HG03469 (cell line): Measurements from ENCODE around the gene MRGPRG.

Experiments
- ATAC-seq: cut with Tn5 transposase; IDR thresholded peaks from one replicate; pipeline ENCODE4 v1.9.1; 2021; ENCODE audit warnings: mild to moderate bottlenecking, moderate library complexity, moderate number of reproducible peaks; ENCODE audit not compliant: unreplicated experiment

MRGPRG gene

DNA sequence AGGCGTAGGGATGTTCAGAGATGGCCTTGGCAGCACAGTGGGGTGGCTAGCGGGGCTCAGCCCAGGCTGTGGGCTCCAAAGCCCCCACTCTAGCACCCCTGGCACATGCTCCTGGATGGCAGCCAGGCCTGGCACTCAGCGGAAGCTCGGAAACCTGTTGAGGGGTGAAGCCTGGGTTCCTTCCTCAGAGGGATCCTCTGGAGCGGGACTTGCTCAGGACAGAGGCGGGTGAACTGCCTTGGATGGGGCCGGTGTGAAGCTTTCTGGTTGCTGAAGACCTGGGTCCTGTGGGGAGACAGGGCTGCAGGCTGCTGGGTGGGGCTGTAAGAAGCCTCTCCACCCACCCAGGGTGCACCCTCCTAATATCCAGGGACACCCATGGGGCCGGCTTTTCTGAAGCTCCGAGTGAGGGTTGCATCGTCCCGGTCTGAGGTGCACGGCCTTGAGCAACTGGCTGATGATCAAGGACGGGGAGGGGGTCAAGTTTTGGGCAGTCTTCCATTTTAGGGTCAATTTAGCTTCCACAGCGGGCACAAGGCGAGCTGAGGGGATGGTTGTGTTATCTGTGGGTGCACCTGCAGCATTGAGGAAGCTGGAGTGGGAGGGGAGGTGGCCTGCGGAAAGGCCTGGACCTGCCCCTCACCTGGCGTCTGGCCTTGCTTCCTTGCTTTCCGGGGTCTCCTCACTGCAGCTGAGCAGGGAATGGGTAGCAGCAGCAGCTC lies 8.4 kb upstream of the MRGPRG start:
- ATAC-seq = no peak

DNA sequence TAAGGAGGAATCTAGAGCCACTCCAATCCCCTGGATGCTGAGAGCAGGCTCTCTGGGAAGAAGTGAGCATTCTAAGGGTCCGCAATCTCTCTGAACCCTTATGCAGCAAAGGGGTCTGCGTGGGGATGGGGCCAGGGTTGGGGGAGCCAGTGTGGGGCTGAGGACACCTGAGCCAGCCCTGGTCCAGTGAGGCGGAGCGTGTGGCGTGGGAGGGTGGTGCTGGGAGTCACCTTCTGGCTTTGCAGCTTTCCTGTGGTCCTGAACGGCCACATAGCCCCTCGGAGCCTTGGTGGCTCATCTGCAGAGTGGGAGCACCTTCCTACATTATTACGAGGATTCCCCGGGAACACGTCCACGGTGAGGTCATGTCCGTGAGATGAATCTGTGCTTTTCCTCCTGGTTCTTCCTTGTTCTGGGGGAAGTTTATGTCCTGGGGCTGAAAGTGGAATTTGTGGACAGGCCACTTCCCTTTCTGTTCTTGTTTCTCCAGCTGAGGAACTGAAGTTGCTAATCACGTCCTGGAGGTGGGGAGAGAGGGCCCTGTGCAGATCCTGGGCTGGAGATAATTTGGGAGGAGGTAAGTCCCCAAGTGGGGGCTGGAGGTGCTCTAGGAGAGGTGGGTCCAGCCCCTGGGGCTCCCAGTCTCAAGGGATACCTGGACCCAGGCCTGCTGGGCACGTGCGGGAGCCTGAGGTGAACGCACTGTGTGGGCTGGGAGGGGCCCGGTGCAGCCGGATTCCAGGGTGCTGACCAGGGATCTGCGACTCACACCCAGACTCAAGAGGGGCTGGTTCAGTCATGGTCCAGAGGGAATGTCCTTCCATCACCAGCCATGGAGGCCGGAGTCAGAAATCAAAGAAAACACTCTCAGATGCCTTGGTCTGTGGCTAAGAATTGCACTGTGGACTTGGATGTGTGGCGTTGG lies 7.5 kb upstream of the MRGPRG start:
- no peak for ATAC-seq

DNA sequence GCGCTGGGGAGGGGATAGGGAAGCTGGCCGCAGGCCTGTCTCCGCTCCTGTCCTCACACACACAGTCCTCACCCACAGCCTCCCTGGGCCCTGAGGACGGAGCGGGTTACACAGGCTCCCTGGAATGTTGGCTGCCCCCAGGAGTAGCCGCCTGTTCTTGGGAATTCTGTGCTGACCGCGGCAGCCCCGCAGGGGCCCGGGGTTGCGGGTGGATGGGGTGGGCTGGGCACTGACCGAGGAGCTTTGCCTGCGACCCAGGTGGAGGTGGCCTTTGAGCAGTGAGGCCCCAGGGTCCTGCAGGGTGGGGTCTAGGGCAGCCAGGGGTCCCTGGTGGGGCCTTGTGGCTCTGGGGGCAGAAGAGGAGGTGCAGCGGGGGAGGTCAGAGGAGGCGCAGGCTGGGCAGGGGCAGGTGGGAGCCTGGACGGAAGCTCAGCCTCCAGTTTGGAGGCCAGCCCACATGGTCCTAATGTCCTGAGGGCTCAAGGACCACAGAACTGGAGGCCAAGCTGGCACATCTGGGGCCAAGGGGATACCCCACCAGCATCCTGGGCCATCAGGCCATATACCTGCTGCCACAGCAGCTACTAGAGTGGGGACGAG lies 6.6 kb upstream of the MRGPRG start:
- no peak for ATAC-seq

DNA sequence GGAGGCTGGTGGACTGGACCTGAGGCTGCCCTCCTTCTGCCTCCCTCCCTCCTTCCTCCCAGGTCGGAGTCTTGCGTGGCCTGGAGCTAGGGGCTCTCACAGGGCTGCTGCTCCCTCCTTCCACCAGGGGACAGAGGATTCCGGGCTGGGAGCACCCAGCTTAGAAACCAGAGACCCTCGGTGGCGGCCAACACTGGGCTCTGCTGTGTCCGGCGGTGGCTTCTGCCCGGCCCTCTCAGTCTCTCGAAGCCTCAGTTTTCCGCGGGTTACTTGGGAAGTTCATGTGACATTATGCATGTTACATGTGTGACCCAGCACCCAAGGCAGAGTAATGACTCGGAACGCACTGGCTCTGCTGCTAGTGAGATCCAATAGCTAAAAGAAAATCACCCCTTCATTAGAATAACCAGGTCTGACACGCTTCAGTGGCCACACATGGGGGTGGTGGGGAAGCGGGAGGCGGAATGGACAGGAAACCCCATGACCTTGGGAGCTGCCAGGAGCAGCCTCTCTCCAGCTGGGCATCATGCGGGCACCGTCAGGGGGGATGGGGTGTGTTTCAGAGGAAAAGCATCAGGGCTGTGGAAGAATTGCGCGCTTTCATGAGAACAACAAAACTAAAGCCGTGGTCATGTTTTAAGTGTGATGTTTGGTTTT lies 5.9 kb upstream of the MRGPRG start:
- ATAC-seq = no peak

DNA sequence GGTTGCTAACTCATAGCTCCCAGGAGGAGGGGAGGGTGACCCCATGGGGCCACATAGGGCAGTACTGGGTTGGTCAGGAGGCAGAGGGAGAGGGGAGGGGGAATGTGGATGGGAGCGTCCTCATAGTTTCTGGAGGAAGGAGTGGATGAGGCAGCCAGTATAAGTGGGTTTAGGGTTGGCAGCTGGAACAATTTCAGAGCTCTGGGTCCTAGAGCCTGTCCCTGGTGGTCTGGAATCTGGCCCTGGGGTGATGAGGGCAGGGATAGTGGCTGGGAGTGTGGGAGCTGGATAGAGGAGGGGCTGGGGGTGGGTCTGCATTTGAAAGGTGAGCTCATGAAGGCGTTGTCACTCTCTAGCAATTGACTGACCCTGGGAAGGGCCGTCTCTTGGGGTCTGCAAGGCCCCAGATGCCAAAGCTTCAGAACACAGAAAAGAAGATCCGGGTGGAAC lies 5.3 kb upstream of the MRGPRG start:
- no peak for ATAC-seq

DNA sequence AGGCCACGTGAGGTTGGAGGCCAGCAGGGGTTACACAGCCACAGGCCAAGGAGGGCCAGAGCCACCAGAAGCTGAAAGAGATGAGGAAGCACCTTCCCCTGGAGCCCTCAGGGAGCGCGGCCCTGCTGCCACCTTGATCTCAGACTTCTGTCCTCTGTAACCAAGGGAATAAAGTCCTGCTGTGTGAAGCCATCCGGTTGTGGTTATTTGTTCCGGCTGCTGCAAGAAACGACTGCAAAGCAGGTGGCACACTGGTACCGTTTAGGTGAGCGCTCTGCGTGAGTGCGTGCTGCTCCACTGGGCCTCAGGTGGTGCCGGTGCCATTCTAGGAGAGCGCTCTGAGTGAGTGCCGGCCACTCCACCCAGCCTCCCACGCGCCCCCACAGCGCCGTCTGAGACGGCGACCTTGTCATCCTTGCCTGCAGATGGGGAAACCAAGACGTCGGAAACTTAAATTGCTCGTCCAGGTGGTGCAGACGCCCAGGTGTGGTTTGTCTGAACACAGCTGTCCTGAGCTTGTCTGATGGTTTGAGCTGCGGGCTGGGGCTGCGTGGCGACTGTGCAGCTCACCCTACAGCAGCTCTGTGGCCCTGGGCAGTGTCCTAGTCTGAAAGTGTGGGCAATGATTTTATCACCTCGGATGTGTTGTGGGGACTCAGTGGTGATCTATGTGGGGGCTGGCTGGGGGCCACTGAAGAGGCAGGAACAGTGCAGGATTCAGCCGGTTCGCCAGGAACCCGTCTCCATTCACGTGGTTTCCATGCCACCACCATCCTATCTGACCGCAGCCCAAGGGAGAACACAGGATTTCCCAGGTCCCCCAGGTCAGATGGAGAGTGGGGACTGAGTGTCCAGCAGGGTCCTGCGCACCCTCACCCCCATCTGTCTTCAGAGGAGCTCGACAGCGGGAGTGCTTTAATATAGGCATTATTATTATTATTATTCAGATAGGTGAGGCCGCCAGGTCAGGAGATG lies 4.6 kb upstream of the MRGPRG start:
- ATAC-seq = no peak

DNA sequence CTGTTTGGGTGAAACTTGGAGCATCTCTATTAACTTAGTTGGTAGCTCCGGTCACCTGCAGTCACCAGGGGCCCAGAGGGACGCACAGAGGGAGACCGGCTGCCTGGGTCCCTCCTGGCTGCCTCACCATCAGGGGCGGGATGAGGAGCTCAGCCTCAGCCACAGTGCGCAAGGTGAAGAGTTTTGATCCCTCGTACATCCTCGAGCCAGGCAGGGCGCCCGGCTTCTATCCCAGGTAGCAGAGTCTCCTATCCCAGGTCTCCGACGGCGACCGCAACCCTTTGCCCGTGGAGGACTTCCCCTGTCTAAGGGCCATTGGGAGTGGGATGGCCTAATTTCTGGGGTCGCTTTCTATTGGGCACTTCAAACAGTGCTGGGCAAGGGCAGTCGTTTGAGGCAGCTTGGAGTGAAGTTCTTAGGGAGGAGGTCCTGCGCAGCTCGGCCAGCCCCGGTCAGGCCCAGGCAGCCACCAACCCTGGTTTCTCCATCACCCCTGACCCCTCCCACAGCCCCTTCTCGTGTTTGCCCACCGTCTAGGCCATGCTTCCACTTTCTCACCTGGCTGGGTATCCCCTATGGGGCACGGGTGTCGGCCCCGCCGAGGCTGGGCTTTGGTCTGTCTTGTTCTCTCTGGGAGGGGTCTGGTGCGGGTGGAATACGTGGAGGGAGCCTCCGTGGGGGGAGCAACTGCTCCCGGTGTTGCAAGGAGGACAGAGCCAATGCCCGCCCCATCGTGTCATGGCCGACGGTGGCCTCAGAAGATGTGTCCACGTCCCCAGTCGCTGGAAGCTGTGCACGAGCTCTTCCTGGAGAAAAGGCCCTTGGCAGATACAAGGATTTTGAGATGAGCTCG lies 3.6 kb upstream of the MRGPRG start:
- no peak for ATAC-seq

DNA sequence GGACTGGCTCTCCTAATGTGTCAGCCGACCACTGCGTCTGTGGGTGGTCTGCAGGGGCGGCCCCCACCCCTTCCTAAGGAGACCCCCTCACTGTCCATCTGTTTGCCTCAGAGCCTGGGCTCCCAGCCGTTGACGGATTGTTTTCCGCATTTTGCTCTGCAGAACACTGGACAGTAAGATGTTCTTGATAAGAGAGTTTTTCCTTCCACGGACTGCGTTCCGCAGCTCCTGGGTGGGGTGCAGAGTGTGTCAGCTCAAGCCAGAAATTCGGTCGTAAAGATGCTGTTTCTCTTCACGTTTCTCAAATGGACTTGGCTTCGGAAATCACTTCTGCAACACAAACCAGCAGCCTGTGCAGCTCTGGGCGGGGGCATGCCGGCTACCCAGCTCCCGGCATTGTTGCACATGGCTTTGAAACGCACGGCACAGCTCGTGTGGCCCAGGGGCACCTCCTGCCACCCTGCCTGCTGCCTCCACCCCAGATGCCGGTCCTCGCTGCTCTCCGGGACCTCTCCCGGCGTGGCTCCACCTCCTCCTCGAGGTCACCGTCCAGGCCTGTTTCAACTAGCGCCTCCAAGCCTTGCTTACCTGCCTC lies 2.9 kb upstream of the MRGPRG start:
- no peak for ATAC-seq

DNA sequence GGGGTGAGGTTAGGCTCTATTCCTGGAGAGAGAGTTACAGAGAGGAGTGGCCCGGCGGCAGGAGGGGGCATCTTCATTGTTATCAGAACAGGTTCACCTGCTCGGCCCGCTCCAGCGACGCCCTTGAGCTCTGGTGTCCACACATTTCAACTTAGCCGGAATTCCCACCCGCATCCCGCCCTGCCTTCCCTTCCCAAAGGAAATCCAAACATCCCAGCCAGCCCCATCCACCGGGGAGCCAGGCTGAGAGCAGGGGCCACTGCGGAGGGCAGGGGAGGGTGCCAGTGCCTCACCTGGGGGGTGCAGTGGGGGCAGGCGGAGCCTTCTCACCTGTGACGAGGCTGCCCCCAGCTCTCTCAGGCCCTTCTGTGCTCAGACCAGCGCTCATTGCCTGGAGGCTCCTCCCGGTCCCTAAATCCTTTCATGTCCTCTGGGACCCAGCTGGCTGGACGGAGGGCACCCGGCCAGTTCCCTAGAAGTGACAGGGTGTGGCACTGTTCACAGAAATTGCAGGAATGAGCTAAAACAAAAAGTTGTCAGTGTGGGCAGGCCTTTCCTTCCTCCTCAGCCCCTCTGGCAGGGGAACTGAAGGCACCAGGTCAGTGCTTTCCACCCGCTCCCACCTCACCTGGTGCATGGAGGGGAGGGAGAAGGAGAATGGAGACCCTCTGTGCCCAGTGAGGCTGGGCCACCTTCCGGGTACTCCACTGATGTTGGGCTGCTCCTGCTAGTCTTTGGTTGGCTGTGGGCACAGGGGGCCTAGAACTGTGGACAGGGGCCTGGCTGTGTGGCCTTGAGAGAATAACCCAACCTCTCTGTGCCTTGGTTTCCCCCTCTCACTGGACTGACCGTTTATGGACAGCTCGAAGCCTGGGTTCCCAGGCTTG lies 2.2 kb upstream of the MRGPRG start:
- ATAC-seq = no peak

DNA sequence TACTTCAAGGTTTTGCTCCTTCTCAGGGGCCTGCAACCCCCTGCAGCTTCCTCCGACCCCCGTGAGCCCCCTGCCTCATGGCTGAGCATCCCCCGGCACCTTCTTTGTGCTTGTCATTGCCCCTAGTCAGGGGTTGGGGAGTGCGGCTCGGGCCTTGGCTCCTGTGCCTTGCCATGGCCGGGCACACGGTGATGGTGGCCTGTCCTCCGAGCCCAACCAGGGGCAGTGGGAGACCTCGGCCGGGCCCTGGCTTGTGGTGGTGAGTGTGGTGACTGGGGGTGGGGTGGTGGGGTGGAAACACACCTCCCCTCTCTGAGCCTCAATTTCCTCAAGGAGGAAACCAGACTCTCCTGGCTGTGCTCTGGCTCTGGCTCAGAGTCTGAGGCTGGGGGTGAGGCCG lies 1.5 kb upstream of the MRGPRG start:
- no peak for ATAC-seq

DNA sequence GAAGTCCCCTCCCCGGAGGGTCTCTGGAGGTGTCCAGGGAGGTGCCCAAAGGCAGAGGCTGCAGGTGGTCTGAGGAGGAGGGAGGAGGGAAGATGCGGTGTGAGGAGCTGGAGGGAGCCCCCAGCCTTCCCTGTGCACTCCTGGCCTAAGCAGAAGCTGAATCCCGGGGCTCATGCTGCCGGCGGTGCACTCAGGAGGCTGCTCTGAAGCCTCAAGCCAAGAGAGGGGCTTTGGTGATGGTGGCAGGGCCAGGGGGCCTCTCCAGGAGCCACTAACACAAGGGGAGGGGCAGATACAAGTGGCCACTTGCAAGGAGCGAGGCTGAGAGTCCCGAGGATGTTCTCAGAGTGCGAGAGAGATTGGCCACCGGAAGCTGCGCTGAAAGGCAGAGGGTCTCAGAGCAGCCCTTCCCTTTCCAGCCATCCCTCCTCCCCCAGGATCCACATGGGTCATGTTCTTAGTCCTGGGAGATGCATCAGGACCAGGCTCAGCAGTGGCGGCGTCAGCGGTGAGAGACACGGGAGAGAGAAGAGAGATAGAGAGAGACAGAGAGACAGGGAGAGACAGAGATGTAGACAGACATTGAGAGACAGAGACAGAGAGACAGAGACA lies 774 bp upstream of the MRGPRG start:
- no peak for ATAC-seq

DNA sequence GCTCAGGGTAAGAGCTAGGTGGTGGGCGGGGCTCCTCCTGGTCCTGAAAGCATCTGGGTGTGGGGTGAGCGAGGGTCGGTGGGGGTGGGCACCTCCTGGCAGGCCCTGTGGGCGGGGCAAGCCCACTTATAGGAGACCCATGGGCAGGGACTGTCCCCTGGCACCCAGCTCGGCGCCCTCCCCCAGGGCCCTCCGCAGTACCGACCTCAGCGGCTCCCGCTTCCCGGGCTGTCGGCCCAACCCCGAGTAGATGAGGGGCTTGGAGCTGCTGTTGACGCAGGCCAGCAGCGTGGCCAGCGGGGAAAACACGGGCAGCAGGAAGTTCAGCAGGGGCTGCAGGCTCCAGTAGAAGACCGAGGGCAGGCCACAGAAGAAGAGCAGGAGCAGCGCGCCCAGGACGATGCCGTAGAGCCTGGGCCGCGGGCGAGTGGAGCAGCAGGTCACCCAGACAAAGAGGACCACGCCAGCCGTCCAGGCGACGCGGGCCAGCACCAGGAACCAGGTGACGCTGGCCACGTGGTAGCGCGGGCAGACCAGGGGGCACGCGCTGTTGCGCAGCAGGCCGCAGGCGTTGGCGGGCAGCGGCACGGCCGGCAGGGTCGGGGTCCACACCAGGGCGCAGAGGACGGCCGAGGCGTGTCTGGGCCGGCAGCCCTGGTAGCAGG lies 663 bp downstream of the MRGPRG start:
- ATAC-seq = no peak

DNA sequence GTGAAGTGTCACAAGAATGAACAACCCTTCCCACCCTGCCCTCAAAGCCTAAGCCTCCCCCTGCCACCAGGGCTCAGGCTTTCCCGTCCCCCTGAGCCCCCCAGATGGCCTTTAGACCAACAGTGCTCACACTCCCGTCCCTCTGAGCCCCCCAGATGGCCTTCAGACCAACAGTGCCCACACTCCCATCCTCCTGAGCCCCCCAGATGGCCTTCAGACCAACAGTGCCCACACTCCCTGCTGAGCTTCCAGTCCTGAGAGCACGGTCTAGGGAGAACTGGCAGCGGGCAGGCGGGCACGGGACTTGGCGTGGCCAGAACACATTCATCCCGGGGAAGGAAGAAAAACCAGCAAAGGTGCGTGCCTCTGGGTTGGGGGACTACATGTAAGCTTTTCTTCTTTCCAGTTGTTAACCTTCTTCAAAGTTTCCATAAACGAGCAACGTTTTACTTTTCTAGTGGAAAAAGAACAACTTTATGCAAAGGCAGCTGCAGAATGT lies 2.5 kb downstream of the MRGPRG start:
- ATAC-seq = no peak

DNA sequence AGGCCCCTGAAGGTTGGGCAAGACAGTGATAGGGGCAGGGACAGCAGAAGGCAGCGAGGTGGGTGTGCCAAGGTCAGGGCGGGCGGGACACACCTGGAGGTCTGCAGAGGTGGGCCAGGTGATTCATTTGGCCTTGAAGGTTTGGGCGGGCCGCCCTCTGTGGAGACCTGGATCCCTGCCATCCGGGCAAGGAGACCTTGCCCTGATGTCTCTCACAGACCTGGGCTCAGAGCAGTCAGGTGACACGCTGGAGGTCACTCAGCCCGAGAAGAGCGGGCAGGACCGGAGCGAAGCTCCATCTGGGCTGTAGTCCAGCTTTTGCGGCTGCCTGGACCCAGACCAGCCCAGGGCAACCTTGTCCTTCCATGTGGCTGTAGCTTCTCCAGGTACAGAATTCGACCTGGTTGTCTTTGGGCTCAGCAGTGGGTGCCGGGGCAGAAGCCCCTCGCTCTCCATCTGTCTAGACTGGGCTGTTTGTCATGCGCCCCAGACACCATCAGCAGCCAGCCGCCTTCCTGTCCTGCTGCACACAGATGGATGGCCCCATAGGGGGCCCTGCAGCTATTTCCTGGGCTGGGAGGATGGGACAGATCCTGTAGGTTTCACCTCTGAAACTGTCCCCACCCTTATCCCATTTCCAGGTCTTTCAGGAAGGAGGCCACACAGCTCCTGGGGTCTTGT lies 3.1 kb downstream of the MRGPRG start:
- ATAC-seq = no peak

DNA sequence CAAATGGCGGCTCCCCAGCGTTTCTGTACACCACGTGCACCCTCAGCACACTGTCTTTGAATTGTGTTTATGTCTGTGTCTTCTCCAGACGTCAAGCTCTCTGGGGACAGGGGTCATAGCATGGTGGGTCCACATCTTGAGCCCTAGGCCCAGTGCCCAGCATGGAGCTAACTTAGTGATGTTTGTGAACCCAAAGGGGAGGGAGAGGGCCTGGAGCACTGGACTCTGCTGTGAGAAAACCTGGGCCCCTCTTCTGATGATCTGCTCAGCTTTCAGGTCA lies 4.3 kb downstream of the MRGPRG start:
- no peak for ATAC-seq
